Measurements from ENCODE around the gene JMJD7.

DNA sequence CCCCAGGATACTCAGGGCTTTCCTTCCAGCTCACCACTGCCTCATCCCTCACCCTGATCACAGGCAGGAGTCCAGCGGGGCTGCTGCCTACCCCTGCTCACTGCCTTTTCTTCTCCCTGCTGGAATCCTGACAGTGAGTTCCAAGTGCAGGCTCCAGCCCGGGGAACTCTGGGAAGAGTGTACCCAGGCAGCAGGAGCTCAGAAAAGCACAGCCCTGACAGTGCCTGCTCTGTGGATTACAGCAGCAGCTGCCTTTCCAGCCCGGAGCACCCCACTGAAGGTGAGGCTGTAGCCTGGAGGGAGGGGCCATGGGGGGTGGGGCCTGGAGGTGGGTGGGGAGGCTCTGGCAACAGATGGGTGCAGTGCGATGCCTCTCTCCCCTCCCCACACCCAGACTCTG lies 6.1 kb upstream of the JMJD7 start:
- TF ChIP-seq RARB (CRISPR knock-in tag; IDR thresholded peaks at IDR 0.05) (no peak), ESRRG (CRISPR knock-in tag; IDR thresholded peaks at IDR 0.05) (no peak), ZC3H10 (CRISPR knock-in tag; IDR thresholded peaks at IDR 0.05) (no peak)
- TF ChIP-seq, protein P1, sequence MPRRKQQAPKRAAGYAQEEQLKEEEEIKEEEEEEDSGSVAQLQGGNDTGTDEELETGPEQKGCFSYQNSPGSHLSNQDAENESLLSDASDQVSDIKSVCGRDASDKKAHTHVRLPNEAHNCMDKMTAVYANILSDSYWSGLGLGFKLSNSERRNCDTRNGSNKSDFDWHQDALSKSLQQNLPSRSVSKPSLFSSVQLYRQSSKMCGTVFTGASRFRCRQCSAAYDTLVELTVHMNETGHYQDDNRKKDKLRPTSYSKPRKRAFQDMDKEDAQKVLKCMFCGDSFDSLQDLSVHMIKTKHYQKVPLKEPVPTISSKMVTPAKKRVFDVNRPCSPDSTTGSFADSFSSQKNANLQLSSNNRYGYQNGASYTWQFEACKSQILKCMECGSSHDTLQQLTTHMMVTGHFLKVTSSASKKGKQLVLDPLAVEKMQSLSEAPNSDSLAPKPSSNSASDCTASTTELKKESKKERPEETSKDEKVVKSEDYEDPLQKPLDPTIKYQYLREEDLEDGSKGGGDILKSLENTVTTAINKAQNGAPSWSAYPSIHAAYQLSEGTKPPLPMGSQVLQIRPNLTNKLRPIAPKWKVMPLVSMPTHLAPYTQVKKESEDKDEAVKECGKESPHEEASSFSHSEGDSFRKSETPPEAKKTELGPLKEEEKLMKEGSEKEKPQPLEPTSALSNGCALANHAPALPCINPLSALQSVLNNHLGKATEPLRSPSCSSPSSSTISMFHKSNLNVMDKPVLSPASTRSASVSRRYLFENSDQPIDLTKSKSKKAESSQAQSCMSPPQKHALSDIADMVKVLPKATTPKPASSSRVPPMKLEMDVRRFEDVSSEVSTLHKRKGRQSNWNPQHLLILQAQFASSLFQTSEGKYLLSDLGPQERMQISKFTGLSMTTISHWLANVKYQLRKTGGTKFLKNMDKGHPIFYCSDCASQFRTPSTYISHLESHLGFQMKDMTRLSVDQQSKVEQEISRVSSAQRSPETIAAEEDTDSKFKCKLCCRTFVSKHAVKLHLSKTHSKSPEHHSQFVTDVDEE (CRISPR knock-in tag; IDR thresholded peaks at IDR 0.05), result no peak
